Activated naive CD4-positive, alpha-beta T cell treated with anti-CD3 and anti-CD28 coated beads, Interleukin-2, amount 50 U/mL, for 16 hours (primary cell): Measurements from ENCODE around the gene PTGIS.

Experiments used
- DNase-seq: peaks from one replicate; pipeline ENCODE4 v3.0.0-alpha.2; 2020

Gene PTGIS

GRCh38 chr20:49519777-49520359 lies 48.1 kb downstream of the PTGIS start:
- DNase-seq = no peak

- no peak for DNase-seq
Observed at GRCh38 chr20:49519212-49519712, 48.7 kb downstream of the PTGIS start.

GRCh38 chr20:49518576-49518975 lies 49.4 kb downstream of the PTGIS start:
- DNase-seq = no peak

GRCh38 chr20:49517805-49518100 lies 50.2 kb downstream of the PTGIS start:
- no peak for DNase-seq

GRCh38 chr20:49516916-49517804 lies 50.8 kb downstream of the PTGIS start:
- DNase-seq = no peak

- no peak for DNase-seq
Observed at GRCh38 chr20:49515586-49515985, 52.4 kb downstream of the PTGIS start.

GRCh38 chr20:49513517-49513916 lies 54.4 kb downstream of the PTGIS start:
- no peak for DNase-seq

GRCh38 chr20:49513009-49513408 lies 54.9 kb downstream of the PTGIS start:
- no peak for DNase-seq

- no peak for DNase-seq
Observed at GRCh38 chr20:49511788-49512525, 56.0 kb downstream of the PTGIS start.

- no peak for DNase-seq
Observed at GRCh38 chr20:49510562-49511122, 57.3 kb downstream of the PTGIS start.

GRCh38 chr20:49508435-49509199 lies 59.3 kb downstream of the PTGIS start:
- DNase-seq = no peak

GRCh38 chr20:49507741-49508434 lies 60.0 kb downstream of the PTGIS start:
- no peak for DNase-seq

GRCh38 chr20:49505518-49505917 lies 62.4 kb downstream of the PTGIS start:
- no peak for DNase-seq

- no peak for DNase-seq
Observed at GRCh38 chr20:49503176-49503575, 64.8 kb downstream of the PTGIS start.

GRCh38 chr20:49501917-49502316 lies 66.0 kb downstream of the PTGIS start:
- no peak for DNase-seq

GRCh38 chr20:49497398-49497669 lies 70.6 kb downstream of the PTGIS start:
- DNase-seq = no peak

GRCh38 chr20:49496553-49497397 lies 71.2 kb downstream of the PTGIS start:
- DNase-seq = no peak

- no peak for DNase-seq
Observed at GRCh38 chr20:49496043-49496442, 71.9 kb downstream of the PTGIS start.

GRCh38 chr20:49490689-49491088 lies 77.2 kb downstream of the PTGIS start:
- no peak for DNase-seq

GRCh38 chr20:49489688-49490087 lies 78.2 kb downstream of the PTGIS start:
- no peak for DNase-seq

- DNase-seq = no peak
Observed at GRCh38 chr20:49486064-49486463, 81.9 kb downstream of the PTGIS start.
